GM12878 (cell line): ENCODE data around the gene CSHL1.
"Not testable (repeated sequence)": the region's sequence is repeated elsewhere in the genome, so short reads cannot be mapped to it uniquely, and the experiment has no call there.

Experiments used
- CTCF ChIP-seq, 3 experiments: IDR thresholded peaks in 2 of 3; conservative IDR thresholded peaks in 1 of 3; 2 replicates each; pipeline ENCODE4 v1.5.1; 2011; ENCODE audit warnings: low read depth in 3 of 3, low read length in 3 of 3, mild to moderate bottlenecking in 3 of 3, control low read depth in 2 of 3, moderate library complexity in 2 of 3, inconsistent platforms in 1 of 3, mixed read lengths in 1 of 3; ENCODE audit not compliant: control insufficient read depth in 2 of 3, insufficient read depth in 1 of 3; ENCODE audit errors: extremely low read depth in 1 of 3
- FOXM1 ChIP-seq: IDR thresholded peaks from 2 replicates; pipeline ENCODE4 v1.6.1; 2012; ENCODE audit warnings: low read depth, mild to moderate bottlenecking, inconsistent platforms, low read length, moderate library complexity
- GABPA ChIP-seq: IDR thresholded peaks from 2 replicates; pipeline ENCODE4 v1.6.1; 2014; ENCODE audit warnings: antibody characterized with exemption, low read depth, mild to moderate bottlenecking, inconsistent platforms
- NR2C2 ChIP-seq: IDR thresholded peaks from 2 replicates; pipeline ENCODE4 v1.6.1; 2011; ENCODE audit warnings: borderline replicate concordance, low read depth; ENCODE audit not compliant: control insufficient read depth, insufficient read length
- NRF1 ChIP-seq: conservative IDR thresholded peaks from 2 replicates; pipeline ENCODE4 v1.6.1; 2011; ENCODE audit warnings: mild to moderate bottlenecking, low read depth, low read length, improper control_type of control experiment
- POLR2A ChIP-seq: IDR thresholded peaks from 2 replicates; pipeline ENCODE4 v1.6.1; 2011; ENCODE audit warnings: low read depth, mild to moderate bottlenecking, low read length
- POLR2AphosphoS5 ChIP-seq: IDR thresholded peaks from 2 replicates; pipeline ENCODE4 v1.6.1; 2011; ENCODE audit warnings: mild to moderate bottlenecking, low read length, inconsistent platforms
- RAD21 ChIP-seq: IDR thresholded peaks from 2 replicates; pipeline ENCODE4 v1.6.1; 2011; ENCODE audit warnings: mild to moderate bottlenecking, low read depth, low read length, moderate library complexity; ENCODE audit not compliant: insufficient read depth
- ZNF24 ChIP-seq: fragments of 450-650 bp; IDR thresholded peaks from 2 replicates; pipeline ENCODE4 v1.6.1; 2017; ENCODE audit warnings: antibody characterized with exemption, mild to moderate bottlenecking

- TF ChIP-seq POLR2A; CTCF (IDR thresholded peaks at IDR 0.05 in 2 of 3, conservative IDR thresholded peaks at IDR 0.05 in 1 of 3; ENCODE audit: control insufficient read depth in 2 of 3, extremely low read depth in 1 of 3, insufficient read depth in 1 of 3, low read depth in 3 of 3, low read length in 3 of 3); POLR2AphosphoS5; RAD21; NR2C2; NRF1; GABPA; FOXM1; ZNF24: not testable (repeated sequence)
Observed at GRCh38 chr17:63871646-63872365, 39.3 kb downstream of the CSHL1 start.
